ENCODE measurements around the gene KPNA3. TPM values are rescaled to one million over a fixed set of nuclear protein-coding genes. Genes with fewer than 3 reads are reported as not detected.

KPNA3 gene
- total and polyA plus RNA-seq, 2 donors (not counting 3 experiments of a cell fraction or from before 2014, with no cell fraction given), result 19.6 to 60.4 TPM

DNA sequence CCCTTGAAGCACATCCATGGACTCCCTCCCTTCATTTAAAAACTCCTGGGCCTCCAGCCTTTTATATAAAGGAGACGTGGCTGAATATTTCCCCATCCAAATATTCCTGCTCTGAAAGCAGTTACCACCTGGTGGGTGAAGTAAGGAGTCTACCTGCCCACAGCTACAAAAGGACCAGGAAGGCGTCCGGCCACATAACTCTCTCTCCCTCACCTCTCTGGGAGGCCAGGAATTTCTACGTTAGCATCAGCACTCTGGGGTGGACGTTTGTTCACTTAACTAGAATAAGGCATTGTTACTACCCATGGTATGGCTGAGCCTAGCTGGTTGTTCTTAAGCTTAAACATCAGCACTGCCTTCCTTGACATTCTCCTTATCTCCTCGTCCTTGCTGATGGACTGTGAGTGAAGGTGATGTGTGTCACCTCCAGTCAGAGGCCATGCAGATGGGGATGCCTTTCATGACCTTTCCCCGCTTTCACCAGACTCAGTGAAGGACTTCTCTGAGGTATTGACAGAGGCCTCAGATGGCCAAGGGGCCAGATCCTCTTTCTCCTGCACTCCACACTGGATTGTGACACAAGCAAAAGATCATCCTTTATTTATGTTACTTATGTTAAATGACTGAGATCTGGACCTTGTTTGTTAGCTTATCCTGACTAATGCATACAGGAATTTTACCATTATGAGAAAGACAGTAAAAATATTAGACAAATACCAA, 22.2 kb upstream of the KPNA3 start:
- BruUV-seq (replicated peaks), result no TSS peak
- TF ChIP-seq JUN (IDR thresholded peaks at IDR 0.05; ENCODE audit: borderline replicate concordance, insufficient read depth, insufficient read length, low read depth), result no peak
- TF ChIP-seq POLR2AphosphoS5 (IDR thresholded peaks at IDR 0.05; ENCODE audit: insufficient read depth, low read depth, low read length), result no peak
- no peak for TF ChIP-seq FOS (IDR thresholded peaks at IDR 0.05; ENCODE audit: borderline replicate concordance, insufficient read depth, low read length)
- no peak for TF ChIP-seq EZH2 (IDR thresholded peaks at IDR 0.05; ENCODE audit: borderline replicate concordance, low read depth, low read length, severe bottlenecking)
- TF ChIP-seq, protein P1, sequence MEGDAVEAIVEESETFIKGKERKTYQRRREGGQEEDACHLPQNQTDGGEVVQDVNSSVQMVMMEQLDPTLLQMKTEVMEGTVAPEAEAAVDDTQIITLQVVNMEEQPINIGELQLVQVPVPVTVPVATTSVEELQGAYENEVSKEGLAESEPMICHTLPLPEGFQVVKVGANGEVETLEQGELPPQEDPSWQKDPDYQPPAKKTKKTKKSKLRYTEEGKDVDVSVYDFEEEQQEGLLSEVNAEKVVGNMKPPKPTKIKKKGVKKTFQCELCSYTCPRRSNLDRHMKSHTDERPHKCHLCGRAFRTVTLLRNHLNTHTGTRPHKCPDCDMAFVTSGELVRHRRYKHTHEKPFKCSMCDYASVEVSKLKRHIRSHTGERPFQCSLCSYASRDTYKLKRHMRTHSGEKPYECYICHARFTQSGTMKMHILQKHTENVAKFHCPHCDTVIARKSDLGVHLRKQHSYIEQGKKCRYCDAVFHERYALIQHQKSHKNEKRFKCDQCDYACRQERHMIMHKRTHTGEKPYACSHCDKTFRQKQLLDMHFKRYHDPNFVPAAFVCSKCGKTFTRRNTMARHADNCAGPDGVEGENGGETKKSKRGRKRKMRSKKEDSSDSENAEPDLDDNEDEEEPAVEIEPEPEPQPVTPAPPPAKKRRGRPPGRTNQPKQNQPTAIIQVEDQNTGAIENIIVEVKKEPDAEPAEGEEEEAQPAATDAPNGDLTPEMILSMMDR (IDR thresholded peaks at IDR 0.05; ENCODE audit: extremely low read depth in 1 of 2, insufficient read depth in 1 of 2, low read depth in 1 of 2, low read length in 2 of 2), result no peak
- no peak for TF ChIP-seq MYC (IDR thresholded peaks at IDR 0.05; ENCODE audit: low read depth, low read length)
- no peak for TF ChIP-seq GATA2 (IDR thresholded peaks at IDR 0.05; ENCODE audit: insufficient read depth, insufficient read length, low read depth, low read length)
- TF ChIP-seq, protein P2, sequence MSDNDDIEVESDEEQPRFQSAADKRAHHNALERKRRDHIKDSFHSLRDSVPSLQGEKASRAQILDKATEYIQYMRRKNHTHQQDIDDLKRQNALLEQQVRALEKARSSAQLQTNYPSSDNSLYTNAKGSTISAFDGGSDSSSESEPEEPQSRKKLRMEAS (IDR thresholded peaks at IDR 0.05; ENCODE audit: insufficient read depth, insufficient read length), result no peak
- TF ChIP-seq POLR2A (IDR thresholded peaks at IDR 0.05; ENCODE audit: low read depth, low read length), result no peak
- H3K9me1 ChIP-seq (replicated peaks; ENCODE audit: control insufficient read depth, extremely low read depth, insufficient read depth, low read length), result no peaks in the 10 kb centered on the region
- H3K79me2 ChIP-seq (ENCODE audit: control insufficient read depth, insufficient read depth, low read length), result no peaks in the 10 kb centered on the region
- FAIRE-seq, result no peak
- H3K4me1 ChIP-seq (ENCODE audit: control insufficient read depth, extremely low read depth, insufficient read depth, low read length), result no peaks in the 10 kb centered on the region
- DNase-seq (ENCODE audit: low read depth, low spot score), result no peak
- no peaks in the 10 kb centered on the region for H3K36me3 ChIP-seq (ENCODE audit: control insufficient read depth in 2 of 2, extremely low read depth in 1 of 2, insufficient read depth in 2 of 2, low read length in 2 of 2)
- H3K27me3 ChIP-seq (ENCODE audit: control insufficient read depth in 2 of 2, insufficient read depth in 2 of 2, low read length in 2 of 2), result peaks cover 21 to 29% of the 10 kb centered on the region in 2 experiments
- H3K27ac ChIP-seq (ENCODE audit: insufficient read depth, low read depth, low read length), result no peak overlapping the region
- dilution Hi-C loops (cut with MboI; ENCODE audit: extremely low pct_ligation_motif_present, low sequenced_read_pairs), result no loop called here
- H4K20me1 ChIP-seq (replicated peaks; ENCODE audit: control insufficient read depth, extremely low read depth, insufficient read depth, low read length), result no peaks in the 10 kb centered on the region
- H3K4me2 ChIP-seq (ENCODE audit: insufficient read depth, low read length), result no peak overlapping the region
- H2AFZ ChIP-seq (ENCODE audit: low read depth, low read length), result no peak overlapping the region
- no peak overlapping the region for H3K4me3 ChIP-seq (replicated peaks in 1 of 3; ENCODE audit: insufficient read depth in 1 of 3, low read depth in 1 of 3, low read length in 3 of 3)
- intact Hi-C loops (cut with micrococcal nuclease), result no loop called here
- CTCF ChIA-PET, result no interaction called here
- no peaks in the 10 kb centered on the region for H3K9me3 ChIP-seq (replicated peaks; ENCODE audit: control insufficient read depth, insufficient read depth, low read length)
- no peak overlapping the region for H3K9ac ChIP-seq (replicated peaks; ENCODE audit: extremely low read depth, insufficient read depth, low read length)
- POLR2A ChIA-PET, result no interaction called here
